Stimulated activated naive CD8-positive, alpha-beta T cell treated with anti-CD3 and anti-CD28 coated beads, Interleukin-15, Interleukin-2, amounts not matched to agents 100 ng/mL and 50 ng/mL, for 24 hours (primary cell): ENCODE measurements around the gene PPIL1.
A peak's percentile ranks its signal among the peaks of the same experiment; 100 is the strongest.
"Not testable (repeated sequence)": the region's sequence is repeated elsewhere in the genome, so short reads cannot be mapped to it uniquely, and the experiment has no call there.

Experiments
- H3K27ac Mint-ChIP-seq: one replicate; pipeline ENCODE4 v1.8.0; 2021; ENCODE audit warnings: mild to moderate bottlenecking, mixed read lengths
- H3K27me3 Mint-ChIP-seq: one replicate; pipeline ENCODE4 v1.8.0; 2021; ENCODE audit warnings: mixed read lengths
- H3K36me3 Mint-ChIP-seq: one replicate; pipeline ENCODE4 v1.8.0; 2021; ENCODE audit warnings: low read depth, mixed read lengths
- H3K4me1 Mint-ChIP-seq: one replicate; pipeline ENCODE4 v1.8.0; 2021; ENCODE audit warnings: low read depth, mixed read lengths
- H3K4me3 Mint-ChIP-seq: one replicate; pipeline ENCODE4 v1.8.0; 2021; ENCODE audit warnings: mild to moderate bottlenecking, mixed read lengths
- H3K9me3 Mint-ChIP-seq: one replicate; pipeline ENCODE4 v1.8.0; 2021; ENCODE audit warnings: mixed read lengths

Gene PPIL1

DNA sequence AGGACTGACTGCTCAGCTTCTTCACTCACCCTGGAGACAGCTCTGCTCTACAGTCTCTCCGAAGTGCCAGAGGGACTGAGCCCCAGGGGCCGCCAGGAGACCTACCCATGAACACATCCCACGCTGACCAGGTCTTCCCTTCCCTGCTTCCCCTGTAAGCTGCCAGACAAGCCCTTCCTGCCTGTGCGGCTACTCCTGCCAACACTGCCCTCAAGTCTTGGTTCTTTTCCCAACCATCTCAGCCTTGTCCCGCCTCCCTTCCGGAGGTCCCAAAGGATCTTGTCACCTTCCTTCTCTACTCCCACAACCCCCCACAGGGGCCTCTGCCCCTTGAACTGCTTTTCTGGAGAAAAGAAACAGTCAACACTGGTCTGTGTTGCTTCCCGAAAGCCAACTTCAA lies 50.4 kb downstream of the PPIL1 start:
- H3K4me1 Mint-ChIP-seq: peaks cover 7% of the 10 kb centered on the region
- peaks cover 4% of the 10 kb centered on the region for H3K27me3 Mint-ChIP-seq

DNA sequence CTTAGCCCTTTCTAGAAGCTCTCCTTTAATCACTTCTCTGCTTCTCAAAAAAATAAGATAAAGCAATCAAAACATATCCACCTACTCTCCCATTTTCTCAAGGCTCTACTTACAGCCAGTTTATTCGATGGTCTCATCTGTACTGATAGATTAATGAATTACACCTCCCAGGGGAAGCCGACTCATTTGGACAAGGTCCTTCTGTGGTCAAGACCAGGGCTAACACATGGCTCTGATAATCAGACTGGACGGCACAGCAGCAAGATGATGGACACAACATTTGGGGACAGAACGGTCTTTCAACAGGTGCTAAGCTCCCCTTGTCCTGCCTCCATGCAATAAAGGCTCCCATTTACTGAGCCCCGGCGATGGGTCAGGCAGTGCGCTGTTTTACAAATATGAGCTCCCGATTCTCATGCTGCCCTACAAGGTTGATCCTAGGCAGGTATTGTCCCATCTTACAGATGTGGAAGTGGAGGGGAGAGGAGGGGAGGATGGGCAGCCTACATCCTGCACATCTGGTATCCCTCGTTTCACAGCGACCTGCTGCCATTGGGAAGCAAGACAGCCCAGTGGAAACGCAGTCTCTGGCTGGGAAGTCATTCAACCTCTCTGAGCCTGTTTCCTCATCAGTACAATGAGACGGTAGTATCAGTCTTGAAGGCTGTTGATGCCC lies 51.0 kb downstream of the PPIL1 start:
- Mint-ChIP-seq H3K4me3 (no peak overlapping the region), H3K27me3 (peaks cover 4% of the 10 kb centered on the region), H3K4me1 (peaks cover 7% of the 10 kb centered on the region), H3K36me3 (no peaks in the 10 kb centered on the region), H3K9me3 (no peaks in the 10 kb centered on the region), H3K27ac (no peak overlapping the region)

More for the DNA sequence above, 50.4 kb downstream of the PPIL1 start:
- Mint-ChIP-seq H3K27ac (no peak overlapping the region), H3K9me3 (no peaks in the 10 kb centered on the region), H3K36me3 (no peaks in the 10 kb centered on the region), H3K4me3 (no peak overlapping the region)

DNA sequence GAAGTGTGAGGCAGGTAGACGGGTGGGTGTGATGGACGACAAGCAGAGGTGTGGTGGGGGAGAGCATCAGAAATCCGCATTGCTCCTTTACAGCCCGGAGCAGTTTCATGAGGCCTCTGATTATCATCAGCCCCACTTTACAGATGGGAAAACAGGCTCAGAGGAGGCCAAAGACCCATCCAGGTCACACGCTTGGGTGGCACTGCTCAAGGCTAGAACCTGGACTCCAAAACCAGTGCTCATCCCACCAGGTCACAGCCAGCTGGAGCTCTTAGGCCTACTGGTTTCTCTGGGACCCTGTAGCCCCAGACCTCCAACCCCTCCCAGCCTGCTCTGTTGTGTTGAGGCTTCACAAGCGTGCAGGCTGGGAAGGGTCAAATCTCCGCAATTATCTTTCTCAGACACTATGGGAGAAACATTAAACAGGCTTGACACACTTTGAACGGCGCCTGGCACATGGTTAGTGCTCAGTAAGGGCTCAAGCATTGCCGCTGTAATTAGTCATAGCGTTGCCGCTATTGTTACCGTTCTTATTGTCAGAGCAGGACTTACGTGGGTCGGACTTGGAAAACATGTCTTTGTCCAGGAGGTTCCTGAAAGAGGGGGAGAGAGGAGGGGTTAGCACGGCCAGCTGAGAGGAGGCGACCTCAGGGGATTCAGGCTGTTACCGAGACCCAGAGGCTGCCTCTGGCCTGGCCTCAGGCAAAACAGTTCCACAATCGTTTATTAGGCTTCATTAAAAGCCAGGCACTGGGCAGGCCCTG lies 51.9 kb downstream of the PPIL1 start:
- Mint-ChIP-seq H3K9me3 (no peaks in the 10 kb centered on the region), H3K27me3 (peaks cover 4% of the 10 kb centered on the region), H3K36me3 (no peaks in the 10 kb centered on the region), H3K4me3 (no peak overlapping the region), H3K27ac (no peak overlapping the region), H3K4me1 (peaks cover 4% of the 10 kb centered on the region)

DNA sequence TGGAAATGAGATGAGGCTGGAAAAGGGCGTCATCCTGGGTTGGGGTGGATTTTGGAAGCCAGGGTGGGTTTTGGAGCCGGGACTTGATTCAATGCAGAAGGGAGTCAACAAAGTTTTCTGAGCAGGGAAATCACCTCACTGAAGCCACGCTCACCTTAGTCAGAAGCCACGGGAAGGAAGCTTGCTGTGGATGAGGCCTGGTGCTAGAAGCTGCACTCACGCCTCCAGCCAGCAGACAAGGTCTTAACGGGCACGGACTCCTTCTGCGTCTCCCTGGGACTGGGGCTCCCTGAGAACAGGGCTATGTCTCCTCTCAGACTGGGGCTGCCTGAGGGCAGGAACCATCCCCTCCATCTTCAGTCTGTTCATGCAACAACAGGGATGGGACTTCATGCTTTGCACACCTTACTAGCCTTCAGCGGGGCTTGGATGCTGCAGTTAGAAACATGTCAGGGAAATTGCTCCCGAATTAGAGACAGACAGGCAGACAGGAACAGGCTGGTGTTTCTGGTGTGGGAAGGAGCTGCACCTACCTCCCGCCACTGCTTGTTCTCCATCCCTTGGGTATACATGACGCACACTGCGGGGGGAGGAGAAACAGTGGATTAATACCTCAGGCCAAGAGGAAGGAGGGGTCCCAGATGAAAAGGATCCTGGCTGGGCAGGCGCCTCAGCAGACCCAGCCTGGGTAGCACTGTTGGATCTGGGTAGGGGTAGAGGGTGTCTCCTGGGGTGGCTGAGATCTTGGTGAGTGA lies 52.8 kb downstream of the PPIL1 start:
- no peaks in the 10 kb centered on the region for H3K9me3 Mint-ChIP-seq
- H3K36me3 Mint-ChIP-seq: no peaks in the 10 kb centered on the region
- H3K4me3 Mint-ChIP-seq: no peak overlapping the region
- H3K4me1 Mint-ChIP-seq: no peaks in the 10 kb centered on the region
- H3K27ac Mint-ChIP-seq: no peak overlapping the region
- no peaks in the 10 kb centered on the region for H3K27me3 Mint-ChIP-seq

DNA sequence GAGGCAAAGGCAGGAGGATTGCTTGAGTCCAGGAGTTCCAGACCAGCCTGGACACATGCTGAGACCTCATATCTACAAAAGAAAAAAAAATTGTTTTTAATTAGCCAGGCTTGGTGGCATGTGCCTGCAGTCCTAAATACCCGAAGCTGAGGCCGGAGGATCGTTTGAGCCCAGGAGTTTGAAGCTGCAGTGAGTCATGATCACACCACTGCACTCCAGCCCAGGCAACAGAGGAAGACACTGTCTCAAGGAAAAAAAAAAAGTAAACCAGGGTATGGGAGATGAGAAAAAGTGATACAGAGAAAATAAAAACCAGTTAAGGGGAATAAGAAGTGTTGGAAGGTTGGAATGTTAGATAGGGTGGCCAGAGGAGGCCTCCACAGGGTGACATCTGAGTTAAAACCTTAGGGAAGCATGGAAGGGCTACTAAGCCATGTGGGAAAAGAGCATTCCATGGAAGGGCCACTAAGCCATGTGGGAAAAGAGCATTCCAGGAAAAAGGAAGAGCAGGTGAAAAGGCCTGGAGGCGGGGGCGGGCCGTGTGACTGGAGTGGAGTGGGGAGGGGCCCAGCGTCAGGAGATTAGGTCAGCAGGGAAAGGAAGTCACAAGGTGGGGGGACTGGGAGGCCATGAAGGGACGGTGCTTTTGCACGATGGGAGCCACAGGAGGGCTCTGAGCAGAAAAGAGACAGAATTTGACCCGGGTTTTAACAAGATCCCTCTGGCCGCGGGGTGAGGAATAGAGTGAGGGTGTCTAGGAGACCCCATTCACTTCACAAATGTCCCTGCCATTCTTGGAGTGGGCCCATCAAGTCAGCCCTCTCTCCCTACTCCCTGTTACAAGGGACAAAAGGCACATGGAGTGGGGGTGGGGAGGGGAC lies 53.7 kb downstream of the PPIL1 start:
- Mint-ChIP-seq H3K9me3 (no peaks in the 10 kb centered on the region), H3K36me3 (no peaks in the 10 kb centered on the region), H3K27ac (peak overlapping the region; percentile 71), H3K27me3 (no peaks in the 10 kb centered on the region), H3K4me3 (no peak overlapping the region), H3K4me1 (no peaks in the 10 kb centered on the region)

DNA sequence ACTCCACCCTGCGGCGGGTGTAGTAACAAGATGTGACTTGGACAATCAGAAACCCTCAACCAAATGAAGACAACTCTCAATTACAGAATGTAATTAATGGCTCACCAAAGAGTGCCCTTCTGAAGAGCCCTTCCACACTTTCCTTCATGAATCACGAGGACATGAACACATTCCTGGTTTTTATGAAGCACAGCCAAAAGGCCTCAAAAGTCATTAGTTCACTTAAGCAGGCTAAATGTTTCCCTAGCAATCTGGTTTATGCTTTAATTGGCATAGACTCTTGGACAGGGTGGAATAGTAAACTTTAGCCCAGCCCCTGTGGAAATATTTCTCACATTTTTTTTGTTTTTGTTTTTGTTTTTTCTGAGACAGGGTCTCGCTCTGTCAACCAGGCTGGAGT lies 55.8 kb downstream of the PPIL1 start:
- Mint-ChIP-seq H3K4me3 (no peak overlapping the region), H3K27ac (no peak overlapping the region), H3K4me1 (no peaks in the 10 kb centered on the region), H3K9me3 (no peaks in the 10 kb centered on the region), H3K36me3 (no peaks in the 10 kb centered on the region), H3K27me3 (no peaks in the 10 kb centered on the region)

DNA sequence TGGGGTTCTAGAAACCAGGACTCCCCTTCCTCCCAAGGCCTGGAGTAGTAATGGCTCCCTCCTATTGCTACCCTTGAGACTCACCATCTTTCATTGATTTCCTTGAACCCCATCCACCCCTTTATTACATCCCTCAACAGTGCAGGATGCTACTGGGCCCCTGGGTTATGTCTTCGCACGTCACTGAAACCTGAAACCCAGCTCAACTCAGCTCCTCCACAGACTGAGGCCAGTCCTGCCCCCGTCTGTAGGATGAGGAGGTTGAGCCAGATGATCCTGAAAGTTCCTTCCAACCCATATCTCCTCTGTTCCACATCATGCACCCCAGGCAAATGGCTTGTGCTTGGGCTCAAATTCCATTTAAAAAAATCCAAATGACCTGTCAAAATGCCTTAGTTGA lies 56.8 kb downstream of the PPIL1 start:
- H3K36me3 Mint-ChIP-seq: no peaks in the 10 kb centered on the region
- no peak overlapping the region for H3K27ac Mint-ChIP-seq
- no peaks in the 10 kb centered on the region for H3K9me3 Mint-ChIP-seq
- no peaks in the 10 kb centered on the region for H3K27me3 Mint-ChIP-seq
- H3K4me1 Mint-ChIP-seq: no peaks in the 10 kb centered on the region
- H3K4me3 Mint-ChIP-seq: no peak overlapping the region

DNA sequence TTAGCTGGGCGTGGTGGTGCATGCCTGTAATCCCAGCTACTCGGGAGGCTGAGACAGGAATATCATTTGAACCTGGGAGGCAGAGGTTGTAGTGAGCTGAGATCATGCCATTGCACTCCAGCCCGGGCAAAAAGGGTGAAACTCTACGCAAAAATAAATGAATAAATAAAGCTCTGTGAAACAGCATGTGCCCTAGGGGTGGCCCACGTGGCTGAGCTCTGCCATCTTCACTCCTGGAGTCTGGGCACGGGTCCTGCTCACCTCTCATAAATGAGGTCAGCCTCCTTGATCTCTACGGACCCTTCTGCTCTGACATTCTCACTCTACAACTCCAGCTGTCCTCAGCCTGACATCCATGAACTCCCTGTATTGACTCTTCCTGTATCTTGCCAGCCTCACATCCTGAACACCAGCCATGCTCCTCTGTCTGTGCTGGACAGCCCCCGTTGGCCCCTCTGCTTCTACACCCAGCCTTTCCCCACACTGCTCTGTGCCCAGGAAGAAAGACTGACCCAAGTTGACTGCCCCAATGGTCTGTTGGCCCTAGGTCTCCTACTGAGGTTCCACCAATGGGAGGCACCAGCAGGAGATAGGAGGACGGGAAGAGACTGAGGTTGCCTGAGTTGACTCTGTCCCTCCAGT lies 57.3 kb downstream of the PPIL1 start:
- H3K9me3 Mint-ChIP-seq: no peaks in the 10 kb centered on the region
- H3K36me3 Mint-ChIP-seq: no peaks in the 10 kb centered on the region
- no peaks in the 10 kb centered on the region for H3K27me3 Mint-ChIP-seq
- H3K4me3 Mint-ChIP-seq: no peak overlapping the region
- H3K4me1 Mint-ChIP-seq: no peaks in the 10 kb centered on the region
- no peak overlapping the region for H3K27ac Mint-ChIP-seq

DNA sequence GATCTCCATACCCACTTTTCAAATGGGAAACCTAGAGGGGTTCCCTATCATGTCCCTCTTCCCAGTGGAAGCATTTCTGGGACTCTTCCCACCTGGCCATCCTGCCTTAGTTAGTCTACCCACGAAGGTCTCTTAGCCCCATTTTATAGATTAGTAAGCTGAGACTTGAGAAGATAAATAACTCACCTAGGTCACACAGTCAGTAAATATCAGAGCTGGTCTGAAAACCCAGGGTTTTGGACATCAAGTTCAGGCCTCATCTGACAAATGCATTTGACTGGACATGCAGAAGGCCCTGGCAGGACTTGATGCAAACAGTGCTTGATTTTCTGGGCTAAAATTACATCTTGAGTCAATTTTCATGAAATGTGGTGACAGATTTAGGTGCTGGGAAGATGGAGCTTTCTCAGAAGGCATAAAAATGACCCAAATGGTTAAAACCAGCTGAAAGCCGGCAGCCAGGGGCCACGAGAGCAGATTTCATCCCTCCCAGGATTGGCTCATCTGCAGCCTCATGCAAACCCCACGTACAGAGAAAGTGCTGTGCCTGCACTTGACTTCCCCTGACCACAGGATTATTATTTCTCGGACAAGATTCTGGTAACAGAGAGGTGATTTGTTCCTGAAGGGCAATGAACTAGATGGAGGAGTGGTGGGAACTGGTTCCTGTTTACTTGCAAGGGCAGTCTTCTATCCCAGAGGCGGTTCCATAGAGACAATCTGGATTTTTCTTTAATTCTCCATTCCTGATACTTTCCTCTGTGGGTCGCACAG lies 58.5 kb downstream of the PPIL1 start:
- Mint-ChIP-seq H3K4me1 (no peaks in the 10 kb centered on the region), H3K4me3 (no peak overlapping the region), H3K9me3 (no peaks in the 10 kb centered on the region), H3K36me3 (no peaks in the 10 kb centered on the region), H3K27me3 (no peaks in the 10 kb centered on the region), H3K27ac (no peak overlapping the region)

DNA sequence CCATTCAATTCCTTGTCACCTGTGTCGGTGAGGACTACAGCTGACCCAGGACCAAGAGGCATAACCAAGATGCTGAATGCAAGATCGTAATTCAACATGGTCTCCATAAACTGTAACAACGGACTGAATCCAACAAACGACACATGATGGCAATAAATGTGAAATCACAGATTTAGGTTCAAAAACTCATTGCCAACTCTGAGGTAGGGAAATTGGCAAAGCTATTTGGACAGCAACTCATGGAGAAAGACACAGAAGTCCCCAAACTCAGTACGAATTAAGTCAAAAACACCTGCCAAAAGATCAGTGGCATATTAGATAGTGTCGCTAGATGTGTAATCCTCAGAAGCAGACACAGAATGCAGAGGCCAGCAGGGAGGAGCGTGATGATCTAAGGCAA lies 60.4 kb downstream of the PPIL1 start:
- Mint-ChIP-seq H3K27me3 (no peaks in the 10 kb centered on the region), H3K4me3 (no peak overlapping the region), H3K4me1 (no peaks in the 10 kb centered on the region), H3K27ac (no peak overlapping the region), H3K36me3 (no peaks in the 10 kb centered on the region), H3K9me3 (no peaks in the 10 kb centered on the region)

DNA sequence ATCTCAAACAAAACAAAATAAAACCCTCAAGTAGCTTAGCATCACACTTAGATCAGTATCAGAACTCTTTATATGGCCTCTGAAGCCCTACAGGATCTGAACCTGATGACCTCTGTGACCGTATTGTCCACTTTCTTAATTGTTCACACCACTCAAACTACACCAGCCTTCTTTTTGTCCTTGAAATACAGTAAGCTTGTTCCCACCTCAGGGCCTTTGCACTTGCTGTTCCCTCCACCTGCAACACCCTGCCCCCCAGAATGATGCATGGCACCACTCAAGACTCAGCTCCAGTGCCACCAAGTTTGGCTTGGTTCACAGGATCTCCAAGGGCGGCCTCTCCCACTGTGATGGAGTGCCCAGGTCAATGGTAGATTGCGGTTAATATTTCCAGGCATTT lies 61.1 kb downstream of the PPIL1 start:
- H3K36me3 Mint-ChIP-seq: no peaks in the 10 kb centered on the region
- H3K4me1 Mint-ChIP-seq: no peaks in the 10 kb centered on the region
- no peak overlapping the region for H3K27ac Mint-ChIP-seq
- H3K4me3 Mint-ChIP-seq: no peak overlapping the region
- H3K9me3 Mint-ChIP-seq: no peaks in the 10 kb centered on the region
- H3K27me3 Mint-ChIP-seq: no peaks in the 10 kb centered on the region

DNA sequence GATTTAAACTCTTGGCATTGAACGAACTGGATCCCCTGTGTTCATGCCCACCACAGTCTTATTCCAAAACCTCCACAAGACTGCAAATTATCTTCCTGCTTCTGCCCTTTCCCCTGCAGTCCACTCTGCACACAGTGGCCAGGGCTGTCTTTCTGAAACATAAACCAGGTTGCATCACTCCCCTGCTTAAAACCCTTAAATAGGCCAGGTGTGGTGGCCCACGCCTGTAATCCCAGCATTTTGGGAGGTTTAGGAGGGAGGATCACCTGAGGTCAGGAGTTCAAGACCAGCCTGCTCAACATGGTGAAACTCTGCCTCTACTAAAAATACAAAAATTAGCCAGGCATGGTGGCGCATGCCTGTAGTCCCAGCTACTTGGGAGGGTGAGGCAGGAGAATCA lies 61.6 kb downstream of the PPIL1 start:
- not testable (repeated sequence) for H3K27ac Mint-ChIP-seq, H3K4me3 Mint-ChIP-seq, H3K9me3 Mint-ChIP-seq, H3K36me3 Mint-ChIP-seq, H3K27me3 Mint-ChIP-seq, H3K4me1 Mint-ChIP-seq

DNA sequence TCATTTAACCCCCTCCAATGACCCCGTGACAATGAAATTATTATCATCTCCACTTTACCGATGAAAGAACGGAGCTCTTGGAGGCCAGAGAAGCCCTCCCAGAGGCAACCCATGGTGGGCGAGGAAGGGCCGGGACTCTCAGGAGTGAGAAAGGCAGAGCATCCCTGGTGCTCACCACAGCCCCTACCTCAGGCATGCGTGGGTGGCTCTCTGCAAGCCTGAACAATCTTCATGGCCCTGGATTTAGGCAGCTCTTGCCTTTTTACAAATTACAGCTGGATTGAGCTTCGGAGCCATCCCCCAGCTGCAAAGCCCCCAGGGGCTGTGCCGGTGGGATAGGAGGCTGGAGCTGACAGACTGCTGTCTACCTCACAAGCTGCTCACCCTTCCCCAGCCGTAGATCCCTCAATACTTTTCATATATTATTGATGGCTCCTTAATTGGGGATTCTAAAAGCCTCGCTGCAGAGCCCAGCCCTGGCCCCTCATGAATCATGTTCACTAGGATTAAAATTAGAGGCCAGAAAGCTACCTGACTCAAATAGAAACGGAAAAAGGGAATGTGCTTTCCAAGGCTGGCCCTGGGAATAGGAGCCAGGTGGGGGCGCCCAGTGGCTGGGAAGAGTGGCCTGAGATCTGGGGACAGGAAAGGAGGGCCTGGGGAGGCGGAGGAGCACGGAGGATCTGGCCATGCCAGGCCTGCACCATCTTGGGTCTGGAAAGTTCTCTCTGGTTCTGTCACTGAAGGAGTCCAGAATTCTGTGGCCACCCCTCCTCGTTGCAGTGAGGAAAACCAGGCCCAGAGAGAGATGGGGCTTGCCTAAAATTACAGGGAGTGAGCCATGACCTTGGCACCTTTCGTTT lies 64.4 kb downstream of the PPIL1 start:
- H3K27ac Mint-ChIP-seq: no peak overlapping the region
- no peaks in the 10 kb centered on the region for H3K9me3 Mint-ChIP-seq
- H3K4me1 Mint-ChIP-seq: no peaks in the 10 kb centered on the region
- no peaks in the 10 kb centered on the region for H3K36me3 Mint-ChIP-seq
- H3K4me3 Mint-ChIP-seq: no peak overlapping the region
- H3K27me3 Mint-ChIP-seq: no peaks in the 10 kb centered on the region
